ENCODE data around the gene ZNF500.

The ZNF500 gene

GRCh38 chr16:4713663-4714501 lies 53.1 kb downstream of the ZNF500 start:
- H3K27me3 ChIP-seq (ENCODE audit: insufficient read depth, poor library complexity, severe bottlenecking), result no peaks in the 10 kb centered on the region
- no peak overlapping the region for H3K4me3 ChIP-seq (ENCODE audit: severe bottlenecking)
- H3K4me1 ChIP-seq (ENCODE audit: insufficient read depth, poor library complexity, severe bottlenecking), result no peaks in the 10 kb centered on the region
- H3K36me3 ChIP-seq (ENCODE audit: low read depth), result peaks cover 55% of the 10 kb centered on the region
- DNase-seq (ENCODE audit: low spot score) (no peak), ATAC-seq (ENCODE audit: low read depth) (no peak)
- no peak for TF ChIP-seq CTCF (IDR thresholded peaks at IDR 0.05; ENCODE audit: poor library complexity, severe bottlenecking)
- no peak overlapping the region for H3K27ac ChIP-seq (ENCODE audit: poor library complexity, severe bottlenecking)
- no peaks in the 10 kb centered on the region for H3K9me3 ChIP-seq (ENCODE audit: severe bottlenecking)

GRCh38 chr16:4709481-4709880 lies 57.5 kb downstream of the ZNF500 start:
- ATAC-seq (ENCODE audit: low read depth), result no peak
- Histone ChIP-seq H3K4me3 (ENCODE audit: severe bottlenecking) (no peak overlapping the region), H3K9me3 (ENCODE audit: severe bottlenecking) (no peaks in the 10 kb centered on the region), H3K27ac (ENCODE audit: poor library complexity, severe bottlenecking) (no peak overlapping the region), H3K36me3 (ENCODE audit: low read depth) (peaks cover 49% of the 10 kb centered on the region), H3K27me3 (ENCODE audit: insufficient read depth, poor library complexity, severe bottlenecking) (no peaks in the 10 kb centered on the region), H3K4me1 (ENCODE audit: insufficient read depth, poor library complexity, severe bottlenecking) (no peaks in the 10 kb centered on the region)
- no peak for DNase-seq (ENCODE audit: low spot score)
- TF ChIP-seq CTCF (IDR thresholded peaks at IDR 0.05; ENCODE audit: poor library complexity, severe bottlenecking), result no peak

GRCh38 chr16:4706871-4707270 lies 60.1 kb downstream of the ZNF500 start:
- ATAC-seq (ENCODE audit: low read depth) (no peak), DNase-seq (ENCODE audit: low spot score) (no peak)
- no peaks in the 10 kb centered on the region for H3K9me3 ChIP-seq (ENCODE audit: severe bottlenecking)

GRCh38 chr16:4704913-4705312 lies 62.0 kb downstream of the ZNF500 start:
- Histone ChIP-seq H3K36me3 (ENCODE audit: low read depth) (peaks cover 59% of the 10 kb centered on the region), H3K4me1 (ENCODE audit: insufficient read depth, poor library complexity, severe bottlenecking) (no peaks in the 10 kb centered on the region), H3K27ac (ENCODE audit: poor library complexity, severe bottlenecking) (no peak overlapping the region), H3K9me3 (ENCODE audit: severe bottlenecking) (no peaks in the 10 kb centered on the region), H3K27me3 (ENCODE audit: insufficient read depth, poor library complexity, severe bottlenecking) (no peaks in the 10 kb centered on the region), H3K4me3 (ENCODE audit: severe bottlenecking) (no peak overlapping the region)
- TF ChIP-seq CTCF (IDR thresholded peaks at IDR 0.05; ENCODE audit: poor library complexity, severe bottlenecking), result no peak
- ATAC-seq (ENCODE audit: low read depth) (no peak), DNase-seq (ENCODE audit: low spot score) (no peak)

More at GRCh38 chr16:4706871-4707270, 60.1 kb downstream of the ZNF500 start:
- Histone ChIP-seq H3K4me1 (ENCODE audit: insufficient read depth, poor library complexity, severe bottlenecking) (no peaks in the 10 kb centered on the region), H3K27ac (ENCODE audit: poor library complexity, severe bottlenecking) (no peak overlapping the region), H3K27me3 (ENCODE audit: insufficient read depth, poor library complexity, severe bottlenecking) (no peaks in the 10 kb centered on the region), H3K4me3 (ENCODE audit: severe bottlenecking) (no peak overlapping the region), H3K36me3 (ENCODE audit: low read depth) (peaks cover 54% of the 10 kb centered on the region)
- TF ChIP-seq CTCF (IDR thresholded peaks at IDR 0.05; ENCODE audit: poor library complexity, severe bottlenecking), result no peak

GRCh38 chr16:4704491-4704890 lies 62.5 kb downstream of the ZNF500 start:
- ATAC-seq (ENCODE audit: low read depth) (no peak), DNase-seq (ENCODE audit: low spot score) (no peak)
- H3K36me3 ChIP-seq (ENCODE audit: low read depth), result peaks cover 59% of the 10 kb centered on the region
- H3K27me3 ChIP-seq (ENCODE audit: insufficient read depth, poor library complexity, severe bottlenecking), result no peaks in the 10 kb centered on the region
- no peak overlapping the region for H3K4me3 ChIP-seq (ENCODE audit: severe bottlenecking)
- no peak overlapping the region for H3K27ac ChIP-seq (ENCODE audit: poor library complexity, severe bottlenecking)
- no peak for TF ChIP-seq CTCF (IDR thresholded peaks at IDR 0.05; ENCODE audit: poor library complexity, severe bottlenecking)
- H3K4me1 ChIP-seq (ENCODE audit: insufficient read depth, poor library complexity, severe bottlenecking), result no peaks in the 10 kb centered on the region
- no peaks in the 10 kb centered on the region for H3K9me3 ChIP-seq (ENCODE audit: severe bottlenecking)
